Measurements from ENCODE around the gene QKI.
"Not testable (repeated sequence)": the region's sequence is repeated elsewhere in the genome, so short reads cannot be mapped to it uniquely, and the experiment has no call there.

QKI gene

DNA sequence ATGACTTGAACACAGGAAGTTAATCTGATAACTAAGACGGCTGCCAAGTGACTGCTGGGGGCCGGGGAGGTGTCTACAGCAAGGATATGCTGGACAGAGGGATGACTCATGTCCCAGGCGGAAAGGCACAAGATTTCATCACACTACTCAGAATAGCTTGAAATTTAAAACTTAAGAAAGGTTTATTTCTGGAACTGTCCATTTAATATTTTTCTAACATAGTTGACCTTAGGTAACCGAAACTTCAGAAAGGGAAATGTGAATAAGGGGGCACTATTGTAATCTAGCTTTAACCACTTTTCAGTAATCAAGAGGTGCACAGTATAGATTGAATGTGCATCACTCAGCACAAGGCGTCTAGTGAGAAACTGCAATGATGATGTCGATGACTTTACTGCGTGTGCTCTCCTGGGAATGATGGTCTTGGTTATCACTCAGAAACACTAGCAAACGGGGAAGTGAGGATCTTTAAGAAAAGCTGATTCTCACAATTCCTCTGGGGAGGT, 171.5 kb downstream of the QKI start:
- no peak for DNase-seq

DNA sequence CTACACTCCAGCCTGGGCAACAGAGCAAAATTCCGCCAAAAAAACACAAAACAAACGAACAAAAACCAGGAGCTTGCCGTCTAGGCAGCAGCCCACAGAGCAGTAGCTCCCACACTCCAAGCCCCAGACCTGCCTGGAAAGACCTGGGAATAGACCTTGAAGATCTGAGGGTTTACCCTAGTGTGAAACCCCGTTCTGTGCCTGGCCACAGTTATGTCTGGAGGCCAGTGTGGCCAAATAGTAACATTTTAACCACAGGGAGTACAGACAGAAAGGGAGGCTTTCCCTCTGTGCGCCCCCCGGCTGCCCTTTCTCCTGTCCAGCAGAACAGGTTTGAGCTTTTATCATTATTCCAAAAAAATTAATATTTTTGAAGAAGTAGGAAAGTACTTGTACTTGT, 172.4 kb downstream of the QKI start:
- no peak for DNase-seq

DNA sequence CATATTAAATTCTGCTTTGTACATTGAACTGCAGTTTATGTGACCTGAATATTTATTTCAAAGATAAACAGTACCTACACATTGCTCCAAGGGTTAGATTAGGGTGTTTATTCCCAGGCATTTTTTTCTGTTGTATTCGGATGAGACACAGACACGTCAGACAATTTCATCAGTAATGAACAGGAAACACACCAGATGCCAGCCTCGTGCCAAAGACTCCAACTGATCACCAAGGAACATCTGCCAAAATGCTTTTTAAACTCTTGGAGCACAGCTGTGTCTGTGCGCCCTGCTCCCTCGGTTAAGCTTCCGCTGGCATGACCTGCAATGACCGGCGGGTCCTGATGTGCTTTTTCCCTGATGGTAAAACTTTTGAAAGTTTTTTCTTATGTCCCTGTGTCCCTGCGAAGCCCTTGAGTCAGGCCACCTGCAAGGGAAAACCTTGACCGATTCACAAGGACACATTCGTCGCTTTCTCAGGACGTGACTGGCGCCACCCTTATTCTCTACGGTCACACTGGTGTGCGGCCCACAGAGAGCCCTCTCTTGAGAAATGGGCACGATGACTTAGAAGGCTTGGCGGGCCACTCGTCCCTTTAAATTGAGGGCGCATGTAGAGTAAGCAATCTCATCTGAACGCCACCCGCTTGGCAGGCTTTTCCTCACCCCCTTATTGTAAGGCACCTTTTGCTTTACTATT, 173.9 kb downstream of the QKI start:
- no peak for DNase-seq

DNA sequence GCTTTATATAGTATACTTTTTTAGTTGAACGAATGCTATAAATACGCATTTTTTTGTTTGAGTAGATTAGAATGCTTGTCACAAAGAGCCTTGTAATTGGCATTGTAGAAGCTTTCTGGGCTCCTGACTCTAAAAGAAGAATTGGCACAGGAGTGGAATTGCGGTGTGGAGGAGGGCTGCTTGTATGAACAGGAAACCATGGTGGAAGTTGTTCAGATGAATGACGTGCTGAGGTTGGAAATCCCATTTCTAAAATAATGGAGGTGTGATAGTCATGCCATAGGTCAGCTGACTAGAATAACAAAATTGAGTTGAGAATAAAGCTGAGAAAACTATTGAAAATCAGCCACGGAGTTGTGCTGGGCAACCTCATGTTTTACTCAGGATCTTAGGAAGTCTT, 174.9 kb downstream of the QKI start:
- no peak for DNase-seq

DNA sequence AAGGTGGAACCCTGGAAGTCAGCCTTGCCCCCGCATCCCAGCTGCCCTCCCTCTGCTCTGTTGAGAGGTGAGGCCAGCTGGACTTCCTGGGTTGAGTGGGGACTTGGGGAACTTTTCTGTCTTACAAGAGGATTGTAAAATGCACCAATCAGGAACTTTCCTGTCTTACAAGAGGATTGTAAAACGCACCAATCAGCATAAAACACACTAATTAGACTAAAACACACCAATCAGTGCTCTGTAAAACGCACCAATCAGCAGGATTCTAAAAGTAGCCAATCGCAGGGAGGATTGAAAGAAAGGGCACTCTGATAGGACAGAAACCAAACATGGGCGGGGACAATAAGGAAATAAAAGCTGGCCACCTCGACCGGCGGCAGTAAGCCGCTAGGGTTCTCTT, 175.6 kb downstream of the QKI start:
- DNase-seq: not testable (repeated sequence)

DNA sequence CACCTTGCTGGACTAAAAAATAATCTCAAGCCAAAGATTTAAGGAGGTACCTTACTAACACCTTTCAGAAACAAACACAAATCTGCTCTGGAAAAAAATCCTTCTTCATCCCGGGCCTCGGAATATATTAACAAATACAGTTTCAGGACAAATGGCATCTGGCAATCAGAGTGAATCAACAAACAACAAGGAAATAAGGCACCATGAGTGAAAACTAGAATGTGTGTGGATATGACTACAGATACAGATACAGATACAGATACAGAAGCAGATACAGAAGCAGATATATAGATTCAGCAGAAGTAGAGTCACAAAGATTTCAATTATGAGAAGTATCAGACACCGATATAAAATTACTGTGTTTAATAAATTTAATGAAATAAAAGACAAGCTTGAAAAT, 178.4 kb downstream of the QKI start:
- no peak for DNase-seq

DNA sequence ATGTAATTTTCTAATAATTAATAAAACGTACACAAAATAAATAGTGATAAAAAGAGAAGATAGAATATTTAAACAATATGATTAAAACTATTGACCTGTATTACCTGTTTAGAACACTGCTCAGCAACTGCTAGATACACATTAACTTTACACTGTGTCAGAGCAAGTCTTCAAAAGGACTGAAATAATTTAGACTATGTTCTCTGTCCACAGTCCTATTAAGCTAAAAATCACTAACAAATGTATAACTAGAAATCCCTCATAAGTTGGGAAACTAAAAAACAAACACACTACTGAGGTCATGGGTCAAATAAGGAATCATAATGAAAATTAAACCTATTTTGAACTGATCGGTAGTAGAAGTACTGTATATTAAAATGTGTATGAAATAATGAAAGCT, 181.7 kb downstream of the QKI start:
- no peak for DNase-seq

DNA sequence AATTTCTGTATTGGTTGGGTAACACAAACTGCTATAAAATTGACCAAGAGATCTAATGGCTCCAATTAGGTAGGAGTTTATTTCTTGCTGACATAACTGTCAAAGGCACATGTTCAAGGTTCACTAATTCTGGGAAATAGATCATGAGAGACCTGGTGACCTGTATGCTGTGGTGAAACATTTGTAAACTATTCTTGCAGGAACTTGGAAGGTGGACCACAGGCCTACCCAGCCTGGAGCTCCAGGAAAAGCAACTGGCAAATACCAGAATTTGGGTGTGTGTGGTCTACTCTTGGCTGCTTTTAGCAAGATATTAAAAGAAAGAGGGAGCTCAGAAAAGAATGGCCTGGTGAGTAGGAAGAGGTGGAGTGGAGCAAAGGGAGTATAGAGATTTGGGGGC, 184.6 kb downstream of the QKI start:
- no peak for DNase-seq

DNA sequence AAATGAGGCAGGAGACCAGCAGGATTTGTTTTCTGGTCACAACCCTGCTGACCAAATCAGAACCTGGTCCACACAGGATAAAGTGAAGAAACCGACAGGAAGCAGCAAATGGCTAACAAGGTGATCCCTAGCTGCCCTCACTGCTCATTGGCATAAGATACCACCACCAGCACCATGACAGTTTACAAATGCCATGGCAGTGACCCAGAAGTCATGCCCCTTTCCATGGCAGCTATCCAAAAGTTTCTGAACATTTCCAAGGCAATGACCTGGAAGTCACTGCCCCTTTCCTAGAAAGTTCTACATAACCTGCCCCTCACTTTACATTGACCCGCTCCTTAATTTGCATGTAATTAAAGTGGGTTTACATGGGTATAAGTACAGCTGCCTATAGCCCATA, 185.2 kb downstream of the QKI start:
- DNase-seq: no peak

DNA sequence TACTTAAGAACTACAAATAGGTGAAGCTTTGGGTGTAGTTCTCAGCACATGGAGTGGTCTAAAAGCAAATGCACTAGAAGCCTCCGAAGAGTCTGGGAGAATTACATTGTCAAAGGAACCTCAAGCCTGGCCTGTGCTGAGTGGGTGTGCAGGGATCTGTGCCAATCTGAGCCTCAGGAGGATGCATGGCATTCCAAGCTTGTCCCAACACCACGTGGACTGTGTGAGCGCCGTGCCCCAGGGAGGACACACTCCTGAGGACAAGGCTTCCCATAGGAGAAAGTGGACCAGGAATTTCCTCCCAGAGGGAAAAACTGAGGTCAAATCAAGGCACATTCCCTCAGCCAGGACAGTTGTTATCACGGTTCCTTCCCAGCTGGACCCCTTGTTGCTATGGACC, 185.8 kb downstream of the QKI start:
- no peak for DNase-seq

DNA sequence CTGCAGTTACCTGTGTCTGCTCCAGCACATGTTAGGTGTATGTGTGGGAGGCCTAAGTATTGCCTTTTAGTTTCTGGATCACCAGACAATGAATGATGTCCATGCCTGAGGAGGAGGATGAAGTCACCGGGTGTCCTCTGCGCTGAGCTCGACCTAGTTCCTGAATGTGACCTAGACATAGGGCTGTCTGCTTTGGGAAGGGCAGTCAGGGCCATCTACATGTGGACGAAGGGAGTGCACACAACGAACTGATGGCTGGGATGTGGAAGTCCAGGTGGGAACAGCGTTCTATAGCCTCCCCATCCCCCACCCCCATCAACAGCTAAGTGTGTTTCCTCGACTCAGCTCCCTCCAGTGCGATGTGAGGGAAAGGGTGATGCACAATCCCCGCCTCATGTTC, 186.3 kb downstream of the QKI start:
- DNase-seq: no peak

DNA sequence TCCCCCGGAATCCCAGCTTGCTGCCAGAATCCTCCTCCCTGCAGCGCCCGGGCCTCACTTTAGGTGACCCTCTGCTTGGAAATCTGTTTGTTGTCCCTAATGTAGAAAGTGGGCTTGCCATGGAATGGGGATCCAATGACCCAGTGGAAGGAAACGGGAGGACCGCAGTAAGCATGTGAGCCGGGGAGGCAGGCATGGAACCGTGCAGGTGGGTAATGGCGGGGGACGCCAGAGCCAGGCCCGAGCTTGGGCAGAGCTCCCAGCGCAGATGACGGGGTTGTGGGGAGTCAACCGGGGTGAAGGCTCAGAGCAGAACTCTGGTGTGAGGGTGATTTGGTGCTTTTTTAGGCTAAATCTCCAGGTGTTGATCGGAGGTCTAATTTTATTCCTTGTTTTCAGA, 188.3 kb downstream of the QKI start:
- DNase-seq: no peak

DNA sequence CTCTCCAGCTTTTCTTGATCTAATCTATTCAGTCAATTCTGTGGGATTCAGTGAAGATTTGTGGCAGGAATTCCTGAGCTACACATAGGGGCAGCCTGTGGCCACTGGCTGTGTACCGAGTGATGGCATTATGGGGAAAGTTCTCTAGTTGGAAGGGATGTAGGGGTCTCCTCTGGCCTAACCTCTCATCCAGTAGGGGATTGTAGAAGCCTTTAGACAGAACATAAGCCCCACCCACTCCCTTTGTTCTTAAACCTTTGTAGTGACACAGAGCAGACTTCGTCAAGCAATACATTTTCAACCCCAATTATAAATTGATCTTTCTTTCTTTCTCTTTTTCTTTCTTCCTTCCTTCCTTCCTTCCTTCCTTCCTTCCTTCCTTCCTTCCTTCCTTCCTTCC, 188.9 kb downstream of the QKI start:
- DNase-seq: no peak

DNA sequence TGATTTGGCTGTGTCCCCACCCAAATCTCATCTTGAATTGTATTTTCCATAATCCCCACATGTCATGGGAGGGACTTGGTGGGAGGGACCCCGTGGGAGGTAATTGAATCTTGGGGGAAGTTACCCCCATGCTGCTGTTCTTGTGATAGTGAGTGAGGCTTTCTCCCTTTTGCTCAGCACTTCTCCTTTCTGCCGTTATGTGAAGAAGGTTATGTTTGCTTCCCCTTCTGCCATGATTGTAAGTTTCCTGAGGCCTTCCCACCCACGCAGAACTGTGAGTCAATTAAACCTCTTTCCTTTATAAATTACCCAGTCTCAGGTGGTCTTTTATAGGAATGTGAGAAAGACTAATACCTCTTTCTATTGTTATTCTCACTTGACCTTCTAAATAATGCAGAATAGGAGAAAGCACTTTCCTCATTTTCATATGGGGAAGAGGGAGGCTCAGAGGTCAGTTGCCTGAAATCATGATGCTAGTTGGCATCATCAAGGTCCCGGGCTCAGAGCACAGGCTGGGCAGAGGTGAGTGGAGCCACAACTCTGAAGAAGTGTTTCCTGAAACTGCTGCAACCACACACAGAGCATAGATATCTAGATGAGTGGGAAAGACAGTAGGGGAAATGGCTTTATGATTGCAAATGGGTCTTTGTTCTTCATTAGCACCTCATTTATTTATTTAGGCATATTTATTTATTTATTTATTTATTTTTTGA, 191.0 kb downstream of the QKI start:
- no peak for DNase-seq

DNA sequence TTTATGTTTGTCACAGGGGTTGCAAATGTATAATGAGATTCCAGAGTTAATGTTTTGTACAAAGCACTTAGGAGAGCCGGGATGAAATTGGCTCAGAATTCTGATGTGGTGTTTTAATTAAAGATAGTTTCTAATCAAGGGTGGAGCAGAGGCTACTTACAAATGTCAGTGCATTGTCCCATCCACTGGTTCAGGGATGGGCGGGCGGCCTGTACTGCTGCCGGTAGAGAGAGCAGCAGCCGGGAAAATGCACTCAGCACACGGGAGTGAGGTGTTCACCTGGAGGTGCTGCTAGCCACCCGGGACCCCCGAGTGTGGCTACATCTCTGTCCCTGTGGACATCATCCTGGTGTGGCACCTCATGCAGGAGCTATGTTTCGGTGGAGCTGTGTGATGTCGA, 193.3 kb downstream of the QKI start:
- no peak for DNase-seq

DNA sequence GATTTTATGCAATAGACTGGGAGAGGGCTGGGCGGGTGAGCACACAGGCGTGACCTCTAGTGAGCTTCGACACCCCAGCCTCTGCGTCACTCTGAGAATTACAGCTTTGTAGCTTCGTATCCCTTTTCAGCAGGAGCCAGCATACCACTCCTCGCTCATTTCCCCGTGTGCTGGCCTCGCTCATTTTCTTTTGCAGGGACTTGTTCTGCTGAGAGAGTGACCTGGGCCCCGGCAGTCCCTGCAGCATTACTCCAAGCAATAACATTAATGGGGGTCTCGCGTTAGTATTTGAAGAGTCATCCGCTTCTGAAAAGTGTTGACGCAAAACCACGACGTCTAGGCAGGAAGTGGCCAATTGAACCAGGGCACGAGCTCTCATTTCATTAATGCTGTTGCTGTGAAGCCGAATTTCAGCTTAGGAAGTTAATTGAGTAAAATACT, 193.7 kb downstream of the QKI start:
- no peak for DNase-seq

DNA sequence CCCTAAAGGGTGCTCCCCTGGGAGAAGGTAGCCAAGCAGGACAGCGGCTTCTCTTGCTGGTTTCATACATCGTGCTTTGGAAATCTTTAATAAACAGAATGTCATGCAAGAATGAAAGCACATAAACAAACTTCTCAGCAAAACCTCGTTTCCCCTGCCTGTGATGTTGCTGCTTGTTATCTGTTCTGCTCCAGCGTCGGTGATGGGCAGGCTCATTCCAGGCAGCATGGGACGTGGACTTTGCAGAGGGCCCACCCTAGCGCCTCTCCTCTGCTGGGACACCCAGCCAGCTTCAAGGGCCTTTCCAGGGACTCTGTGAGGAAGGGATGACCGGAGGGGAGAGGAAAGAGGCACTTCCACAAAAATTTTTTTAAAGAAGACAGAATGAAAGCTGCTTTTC, 197.7 kb downstream of the QKI start:
- no peak for DNase-seq

DNA sequence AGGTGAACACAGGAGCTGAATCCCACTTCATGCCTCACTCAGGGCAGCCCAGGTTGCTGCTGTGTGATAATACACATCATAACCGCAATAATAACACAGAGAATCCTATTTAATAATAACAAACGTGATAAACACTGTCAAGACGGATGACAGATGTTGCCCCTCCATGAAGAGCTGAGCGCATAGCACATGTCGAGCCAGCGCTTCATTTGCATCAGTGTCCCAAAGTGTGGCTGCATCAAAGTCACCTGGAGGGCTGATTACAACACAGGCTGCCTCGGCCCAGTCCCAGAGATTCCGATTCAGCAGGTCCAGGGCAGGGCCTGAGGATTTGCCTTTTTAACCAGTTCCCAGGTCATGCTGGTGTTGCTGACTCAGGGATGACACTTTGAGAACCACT, 198.5 kb downstream of the QKI start:
- DNase-seq: no peak

DNA sequence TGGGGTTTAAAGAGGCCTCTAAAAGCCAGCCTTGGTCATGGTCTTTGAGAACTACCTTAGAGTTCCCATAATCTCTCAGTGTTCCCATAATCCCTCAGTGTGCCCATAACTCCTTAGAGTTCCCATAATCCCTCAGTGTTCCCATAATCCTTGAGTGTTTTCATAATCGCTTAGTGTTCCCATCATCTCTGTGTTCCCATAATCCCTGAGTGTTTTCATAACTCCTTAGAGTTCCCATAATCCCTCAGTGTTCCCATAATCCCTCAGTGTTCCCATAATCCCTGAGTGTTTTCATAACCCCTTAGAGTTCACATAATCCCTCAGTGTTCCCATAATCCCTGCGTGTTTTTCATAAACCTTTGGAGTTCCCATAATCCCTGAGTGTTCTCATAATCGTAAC, 199.2 kb downstream of the QKI start:
- no peak for DNase-seq

DNA sequence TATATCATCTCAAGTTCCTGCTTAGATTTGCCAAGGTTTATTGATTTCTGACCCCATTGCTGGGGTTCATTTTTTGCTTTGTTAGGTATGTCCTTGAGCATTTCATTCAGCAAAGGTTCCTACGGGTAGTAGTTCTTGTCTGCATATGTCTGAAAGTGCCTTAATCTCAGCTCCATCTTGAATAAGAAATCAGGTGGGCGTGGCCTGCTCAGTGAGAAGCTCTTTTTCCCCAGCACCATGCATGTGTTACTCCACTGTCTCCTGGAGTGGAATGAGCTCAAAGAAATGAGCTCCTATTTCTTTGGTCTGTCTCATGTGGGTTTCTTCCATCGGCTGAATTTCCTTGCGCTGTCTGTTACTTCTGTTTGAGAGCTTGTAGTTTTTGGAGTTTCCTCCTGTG, 201.9 kb downstream of the QKI start:
- no peak for DNase-seq

DNA sequence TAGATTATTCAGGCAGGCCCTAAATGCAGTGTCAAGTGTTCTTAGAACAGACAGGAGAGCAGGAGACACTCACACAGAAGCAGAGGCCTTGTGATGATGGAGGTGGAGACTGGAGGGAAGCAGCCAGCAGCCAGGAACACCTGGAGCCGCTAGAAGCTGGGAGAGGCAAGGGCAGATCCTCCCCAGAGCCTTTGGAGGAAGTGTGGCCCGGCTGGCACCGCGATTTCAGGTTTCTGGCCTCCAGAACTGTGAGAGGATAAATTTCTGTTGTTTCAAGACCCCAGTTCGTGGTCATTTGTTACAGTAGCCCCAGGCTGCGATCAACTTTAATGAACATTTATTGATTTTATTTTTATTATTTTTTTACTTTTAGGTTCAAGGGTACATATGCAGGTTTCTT, 203.0 kb downstream of the QKI start:
- no peak for DNase-seq

DNA sequence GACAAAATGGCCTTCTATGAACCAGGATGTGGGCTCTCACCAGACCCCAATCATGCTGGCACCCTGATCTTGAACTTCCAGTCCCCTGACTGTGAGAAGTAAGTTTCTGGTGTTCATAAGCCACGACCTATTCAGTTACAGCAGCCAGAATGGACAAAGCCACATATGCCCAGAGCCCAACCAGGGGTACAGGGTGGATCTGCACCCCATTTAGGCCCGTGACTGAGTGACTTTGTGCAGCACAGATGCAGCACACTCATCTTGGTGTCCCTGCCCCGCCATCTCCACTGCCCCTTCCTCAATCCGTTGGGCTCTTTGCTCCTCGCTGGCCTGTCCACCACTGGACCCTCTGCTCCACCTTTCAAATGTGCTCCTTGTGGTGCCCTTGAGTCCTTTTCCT, 205.6 kb downstream of the QKI start:
- no peak for DNase-seq

DNA sequence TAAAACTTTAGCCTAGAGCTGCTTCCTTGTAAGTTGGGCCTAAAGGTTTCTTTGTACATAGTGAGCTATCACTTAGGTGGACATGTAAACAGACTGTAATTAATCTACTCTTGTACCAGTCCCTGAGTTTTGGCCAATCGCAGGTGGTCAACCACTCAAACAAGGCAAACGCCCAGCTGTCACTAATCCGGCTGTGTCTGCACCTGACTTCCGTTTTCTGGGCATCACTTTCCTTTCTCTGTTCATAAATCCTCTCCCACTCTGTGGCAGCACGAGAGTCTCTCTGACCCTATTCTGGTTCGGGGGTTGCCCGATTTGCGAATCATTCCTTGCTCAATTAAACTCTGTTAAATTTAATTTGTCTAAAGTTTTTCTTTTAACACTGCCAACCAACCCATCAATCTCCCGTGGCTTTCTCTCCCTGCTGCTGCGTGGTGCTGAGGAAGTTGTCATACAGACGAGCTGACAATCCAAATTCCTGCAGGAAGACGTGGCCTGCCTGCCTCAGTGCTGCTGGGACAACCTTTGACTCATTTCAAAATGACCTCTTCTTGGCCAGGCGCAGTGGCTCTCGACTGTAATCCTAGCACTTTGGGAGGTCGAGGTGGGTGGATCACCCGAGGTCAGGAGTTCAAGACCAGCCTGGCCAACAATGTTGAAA, 206.3 kb downstream of the QKI start:
- no peak for DNase-seq

DNA sequence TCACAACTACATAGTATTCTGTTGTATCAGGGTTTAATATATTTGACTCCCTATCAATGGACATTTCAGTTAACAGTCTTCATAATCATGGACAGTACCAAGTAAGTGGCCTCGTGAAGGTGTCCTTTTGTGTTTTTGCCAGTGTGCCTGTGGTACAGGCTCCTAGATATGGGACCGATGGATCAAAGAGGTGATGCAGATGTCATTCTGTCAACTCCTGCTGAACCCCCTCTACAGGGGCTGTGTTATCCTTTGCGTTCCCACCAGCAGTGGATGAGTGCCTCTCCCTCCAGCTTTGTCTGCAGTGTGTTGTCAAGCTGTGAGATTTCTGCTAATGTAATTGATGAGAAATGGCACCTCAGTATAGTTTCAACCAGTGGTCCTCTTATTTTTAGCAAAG, 210.7 kb downstream of the QKI start:
- no peak for DNase-seq
